Lower leg skin (tissue), 4 donors: Measurements from ENCODE around the gene HMGCS1. TPM values are rescaled to one million over a fixed set of nuclear protein-coding genes. Genes with fewer than 3 reads are reported as not detected.

Experiments used
- DNase-seq, 2 donors: peaks; one replicate each; pipeline ENCODE4 v3.0.0-alpha.2; 2019; ENCODE audit warnings: low spot score in 2 of 2
- H3K4me3 ChIP-seq: fragments of 200-600 bp; sonication (generic); 2 replicates; pipeline ENCODE4 v1.5.1; 2017; ENCODE audit warnings: mild to moderate bottlenecking, low read depth; ENCODE audit not compliant: poor library complexity, severe bottlenecking
- CTCF ChIP-seq, 3 donors: fragments of 450-650 bp; IDR thresholded peaks; one replicate each; pipeline ENCODE4 v1.5.1; 2016; ENCODE audit warnings: antibody characterized with exemption in 3 of 3, mild to moderate bottlenecking in 3 of 3, moderate library complexity in 2 of 3
- POLR2A ChIP-seq, 2 donors: fragments of 450-650 bp; IDR thresholded peaks; one replicate each; pipeline ENCODE4 v1.6.1; 2016 to 2017; ENCODE audit warnings: antibody characterized with exemption in 2 of 2, mild to moderate bottlenecking in 1 of 2, moderate library complexity in 1 of 2
- WGBS, 2 donors: methylation state at CpG; one replicate each; pipeline ENCODE4 v1.1.5; 2018; 5-methylcytosine and 5-hydroxymethylcytosine counted together
- intact Hi-C: fragments of 100-400 bp; cut with DNase I; formaldehyde crosslinking; loops from one replicate; pipeline ENCODE4 v1.15.0; 2023; ENCODE audit warnings: low total_unique reads
- total RNA-seq, 4 donors: library from RNA; depleted of rRNA; stranded (reverse); fragments of >200 nt; gene quantifications; one replicate each; pipeline ENCODE4 v1.1.0, GENCODE V29; 2016

The HMGCS1 gene
- total RNA-seq, 4 donors from 2014 or later, result 70.4 to 106 (median 97.4) TPM

DNA sequence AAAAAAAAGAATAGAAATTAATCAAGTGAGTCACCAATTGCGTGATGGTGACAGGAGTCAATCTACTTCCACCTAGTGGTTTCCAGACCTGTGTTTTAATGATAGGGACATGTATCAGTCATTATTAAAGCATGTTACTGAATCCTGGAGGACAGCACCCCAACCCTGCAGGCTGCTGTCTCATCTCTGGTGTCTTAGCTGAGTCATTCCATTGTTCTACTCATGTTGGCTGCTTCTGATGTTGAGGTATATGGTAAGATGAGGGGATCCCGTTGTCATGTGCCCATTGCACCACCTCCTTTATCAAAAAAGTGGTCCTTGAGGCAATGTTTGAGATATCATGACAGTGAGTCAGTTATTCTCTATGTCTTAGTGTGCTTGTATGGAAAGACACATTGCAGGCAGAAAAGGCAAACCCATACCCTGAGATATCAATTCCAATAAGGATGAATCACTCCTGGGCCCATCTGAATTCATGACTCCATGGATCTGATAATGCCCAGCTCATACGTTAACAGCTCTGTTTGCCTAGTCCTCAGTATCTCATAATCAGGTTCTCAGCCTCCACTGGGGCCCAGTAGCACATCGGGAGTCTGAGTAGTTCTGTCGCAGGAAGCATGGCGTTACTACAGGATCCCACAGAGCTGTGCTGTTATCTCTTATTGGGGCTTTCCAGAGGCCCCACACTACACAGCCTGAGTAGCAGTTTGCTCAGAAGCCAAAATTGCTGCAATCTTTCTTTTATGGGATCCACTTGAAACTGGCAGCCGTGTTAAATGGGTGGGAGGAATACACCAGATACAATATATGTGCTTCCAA is 31.2 kb downstream of the HMGCS1 start:
- 78 to 84% methylated on average over 7 of the region's 7 CpGs for WGBS, 2 donors
- no peak overlapping the region for H3K4me3 ChIP-seq
- intact Hi-C loops, result no loop called here
- no peak for TF ChIP-seq POLR2A (IDR thresholded peaks at IDR 0.05)
- no peak for TF ChIP-seq CTCF (IDR thresholded peaks at IDR 0.05)
- DNase-seq, result no peak

DNA sequence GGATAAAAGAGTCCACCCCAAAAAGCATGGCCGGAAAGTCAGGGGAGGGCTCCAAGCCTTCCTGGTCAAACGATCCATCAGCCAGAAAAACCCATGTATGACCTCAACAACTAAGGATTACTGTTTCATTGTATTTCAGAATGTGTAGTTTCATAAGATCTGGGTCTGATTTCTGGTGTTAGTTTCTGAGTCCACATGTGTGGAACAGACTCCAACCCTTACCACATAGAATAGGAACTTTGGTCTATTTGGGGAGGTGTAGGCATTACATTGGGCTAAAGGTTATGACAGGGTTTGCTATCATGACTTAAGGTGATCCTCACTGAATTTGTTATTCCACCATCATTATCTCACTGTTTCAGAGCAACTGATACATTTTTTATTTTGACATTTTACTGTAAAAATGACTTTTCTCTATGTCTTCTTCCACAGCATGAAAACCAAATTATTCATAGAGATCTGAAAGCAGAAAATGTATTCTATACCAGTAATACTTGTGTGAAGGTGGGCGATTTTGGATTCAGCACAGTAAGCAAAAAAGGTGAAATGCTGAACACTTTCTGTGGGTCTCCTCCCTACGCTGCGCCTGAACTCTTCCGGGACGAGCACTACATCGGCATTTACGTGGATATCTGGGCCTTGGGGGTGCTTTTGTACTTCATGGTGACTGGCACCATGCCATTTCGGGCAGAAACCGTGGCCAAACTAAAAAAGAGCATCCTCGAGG is 33.5 kb downstream of the HMGCS1 start:
- TF ChIP-seq POLR2A (IDR thresholded peaks at IDR 0.05) (no peak), CTCF (IDR thresholded peaks at IDR 0.05) (no peak)
- intact Hi-C loops, result no loop called here
- DNase-seq, result no peak
- 86% methylated on average over 12 of the region's 12 CpGs for WGBS, 2 donors
- no peak overlapping the region for H3K4me3 ChIP-seq

- no peak overlapping the region for H3K4me3 ChIP-seq
- 60 to 73% methylated on average over 4 of the region's 4 CpGs for WGBS, 2 donors
- TF ChIP-seq CTCF (IDR thresholded peaks at IDR 0.05) (no peak), POLR2A (IDR thresholded peaks at IDR 0.05) (no peak)
- intact Hi-C loops, result no loop called here
- DNase-seq, result peak in 1 of 2 donors; percentile 20
Measured at GRCh38 chr5:43275391-43275790, 37.8 kb downstream of the HMGCS1 start.

- no peak for TF ChIP-seq CTCF (IDR thresholded peaks at IDR 0.05)
- TF ChIP-seq POLR2A (IDR thresholded peaks at IDR 0.05), result no peak
- no peak for DNase-seq
- 33 to 39% methylated on average over 7 of the region's 7 CpGs for whole genome bisulfite sequencing, 2 donors
- H3K4me3 ChIP-seq, result no peak overlapping the region
- intact Hi-C loops, result no loop called here
Measured at GRCh38 chr5:43274435-43275114, 38.6 kb downstream of the HMGCS1 start.

GRCh38 chr5:43273552-43273951 is 39.7 kb downstream of the HMGCS1 start:
- no peak for DNase-seq
- intact Hi-C loops, result no loop called here
- H3K4me3 ChIP-seq, result no peak overlapping the region
- TF ChIP-seq CTCF (IDR thresholded peaks at IDR 0.05) (no peak), POLR2A (IDR thresholded peaks at IDR 0.05) (no peak)
